ENCODE data around the gene PARD6B. TPM values are rescaled to one million over a fixed set of nuclear protein-coding genes. Genes with fewer than 3 reads are reported as not detected.

The PARD6B gene
- total RNA-seq, 1 donor from 2014 or later = 13.1 TPM

- Histone ChIP-seq H3K9ac (ENCODE audit: low read length) (no peak overlapping the region), H3K27ac (ENCODE audit: low read depth, low read length) (no peak overlapping the region), H3K27me3 (ENCODE audit: insufficient read depth, low read length) (no peaks in the 10 kb centered on the region), H3K79me2 (ENCODE audit: insufficient read depth, low read length) (no peaks in the 10 kb centered on the region), H3K4me2 (ENCODE audit: low read length) (no peak overlapping the region), H3K4me3 (ENCODE audit: insufficient read depth, low read depth, low read length) (no peak overlapping the region), H4K20me1 (ENCODE audit: insufficient read depth, low read length) (no peaks in the 10 kb centered on the region), H2AFZ (ENCODE audit: low read depth, low read length) (no peak overlapping the region), H3K4me1 (ENCODE audit: insufficient read depth, low read length) (peaks cover 1% of the 10 kb centered on the region), H3K36me3 (ENCODE audit: insufficient read depth, low read length) (no peaks in the 10 kb centered on the region), H3K9me3 (ENCODE audit: insufficient read depth, low read depth, low read length) (no peaks in the 10 kb centered on the region)
- no peak overlapping the region for H3K27ac Mint-ChIP-seq (ENCODE audit: unreplicated experiment)
- FAIRE-seq = no peak
- no peaks in the 10 kb centered on the region for H3K9me3 Mint-ChIP-seq (ENCODE audit: unreplicated experiment)
- DNase-seq (ENCODE audit: low read depth) = no peak
- H3K4me3 Mint-ChIP-seq (ENCODE audit: unreplicated experiment) = no peak overlapping the region
- no peak for TF ChIP-seq EZH2 (IDR thresholded peaks at IDR 0.05; ENCODE audit: insufficient read depth, low read length)
- TF ChIP-seq, protein P1, sequence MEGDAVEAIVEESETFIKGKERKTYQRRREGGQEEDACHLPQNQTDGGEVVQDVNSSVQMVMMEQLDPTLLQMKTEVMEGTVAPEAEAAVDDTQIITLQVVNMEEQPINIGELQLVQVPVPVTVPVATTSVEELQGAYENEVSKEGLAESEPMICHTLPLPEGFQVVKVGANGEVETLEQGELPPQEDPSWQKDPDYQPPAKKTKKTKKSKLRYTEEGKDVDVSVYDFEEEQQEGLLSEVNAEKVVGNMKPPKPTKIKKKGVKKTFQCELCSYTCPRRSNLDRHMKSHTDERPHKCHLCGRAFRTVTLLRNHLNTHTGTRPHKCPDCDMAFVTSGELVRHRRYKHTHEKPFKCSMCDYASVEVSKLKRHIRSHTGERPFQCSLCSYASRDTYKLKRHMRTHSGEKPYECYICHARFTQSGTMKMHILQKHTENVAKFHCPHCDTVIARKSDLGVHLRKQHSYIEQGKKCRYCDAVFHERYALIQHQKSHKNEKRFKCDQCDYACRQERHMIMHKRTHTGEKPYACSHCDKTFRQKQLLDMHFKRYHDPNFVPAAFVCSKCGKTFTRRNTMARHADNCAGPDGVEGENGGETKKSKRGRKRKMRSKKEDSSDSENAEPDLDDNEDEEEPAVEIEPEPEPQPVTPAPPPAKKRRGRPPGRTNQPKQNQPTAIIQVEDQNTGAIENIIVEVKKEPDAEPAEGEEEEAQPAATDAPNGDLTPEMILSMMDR (IDR thresholded peaks at IDR 0.05; ENCODE audit: insufficient read depth, low read depth, low read length) = no peak
- peaks cover 10% of the 10 kb centered on the region for H3K27me3 Mint-ChIP-seq (ENCODE audit: low read depth, unreplicated experiment)
- H3K4me1 Mint-ChIP-seq (ENCODE audit: low read depth, unreplicated experiment) = peaks cover 2% of the 10 kb centered on the region
- no peaks in the 10 kb centered on the region for H3K36me3 Mint-ChIP-seq (ENCODE audit: low read depth, unreplicated experiment)
These were observed 15.7 kb upstream of the PARD6B start for GRCh38 chr20:50715694-50716093.

- FAIRE-seq = no peak
- Histone ChIP-seq H2AFZ (ENCODE audit: low read depth, low read length) (no peak overlapping the region), H3K9ac (ENCODE audit: low read length) (no peak overlapping the region), H3K79me2 (ENCODE audit: insufficient read depth, low read length) (no peaks in the 10 kb centered on the region), H3K4me1 (ENCODE audit: insufficient read depth, low read length) (no peaks in the 10 kb centered on the region), H4K20me1 (ENCODE audit: insufficient read depth, low read length) (no peaks in the 10 kb centered on the region), H3K36me3 (ENCODE audit: insufficient read depth, low read length) (no peaks in the 10 kb centered on the region), H3K4me3 (ENCODE audit: insufficient read depth, low read depth, low read length) (no peak overlapping the region), H3K27me3 (ENCODE audit: insufficient read depth, low read length) (no peaks in the 10 kb centered on the region), H3K4me2 (ENCODE audit: low read length) (no peak overlapping the region), H3K27ac (ENCODE audit: low read depth, low read length) (no peak overlapping the region), H3K9me3 (ENCODE audit: insufficient read depth, low read depth, low read length) (no peaks in the 10 kb centered on the region)
- H3K36me3 Mint-ChIP-seq (ENCODE audit: low read depth, unreplicated experiment) = no peaks in the 10 kb centered on the region
- H3K27me3 Mint-ChIP-seq (ENCODE audit: low read depth, unreplicated experiment) = peaks cover 10% of the 10 kb centered on the region
- H3K4me1 Mint-ChIP-seq (ENCODE audit: low read depth, unreplicated experiment) = peaks cover 2% of the 10 kb centered on the region
- DNase-seq (ENCODE audit: low read depth) = no peak
- no peak overlapping the region for H3K27ac Mint-ChIP-seq (ENCODE audit: unreplicated experiment)
- H3K4me3 Mint-ChIP-seq (ENCODE audit: unreplicated experiment) = no peak overlapping the region
- TF ChIP-seq, protein P1 (IDR thresholded peaks at IDR 0.05; ENCODE audit: insufficient read depth, low read depth, low read length) = no peak
- TF ChIP-seq EZH2 (IDR thresholded peaks at IDR 0.05; ENCODE audit: insufficient read depth, low read length) = no peak
- H3K9me3 Mint-ChIP-seq (ENCODE audit: unreplicated experiment) = no peaks in the 10 kb centered on the region
These were observed 14.9 kb upstream of the PARD6B start for GRCh38 chr20:50716518-50716917.

DNA sequence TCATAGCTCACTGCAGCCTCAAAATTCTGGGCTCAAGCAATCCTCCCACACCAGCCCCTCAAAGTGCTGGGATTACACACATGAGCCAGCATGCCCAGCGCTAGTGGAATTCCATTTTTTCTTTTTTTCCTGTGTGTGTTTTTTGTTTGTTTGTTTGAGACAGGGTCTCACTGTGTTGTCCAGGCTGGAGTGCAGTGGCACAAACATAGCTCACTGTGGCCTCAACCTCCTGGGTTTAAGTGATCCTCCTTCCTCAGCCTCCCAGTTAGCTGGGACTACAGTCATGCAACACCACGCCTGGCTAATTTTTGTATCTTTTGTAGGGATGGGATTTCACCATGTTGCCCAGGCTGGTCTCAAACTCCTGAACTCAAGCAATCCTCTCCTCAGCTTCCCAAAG, 14.1 kb upstream of the PARD6B start:
- TF ChIP-seq EZH2 (IDR thresholded peaks at IDR 0.05; ENCODE audit: insufficient read depth, low read length) = no peak
- TF ChIP-seq, protein P1 (IDR thresholded peaks at IDR 0.05; ENCODE audit: insufficient read depth, low read depth, low read length) = no peak
- DNase-seq (ENCODE audit: low read depth) (no peak), FAIRE-seq (no peak)
- Mint-ChIP-seq H3K36me3 (ENCODE audit: low read depth, unreplicated experiment) (no peaks in the 10 kb centered on the region), H3K27me3 (ENCODE audit: low read depth, unreplicated experiment) (peaks cover 10% of the 10 kb centered on the region), H3K9me3 (ENCODE audit: unreplicated experiment) (no peaks in the 10 kb centered on the region), H3K27ac (ENCODE audit: unreplicated experiment) (no peak overlapping the region), H3K4me1 (ENCODE audit: low read depth, unreplicated experiment) (peaks cover 2% of the 10 kb centered on the region), H3K4me3 (ENCODE audit: unreplicated experiment) (no peak overlapping the region)
- Histone ChIP-seq H3K36me3 (ENCODE audit: insufficient read depth, low read length) (no peaks in the 10 kb centered on the region), H3K9me3 (ENCODE audit: insufficient read depth, low read depth, low read length) (no peaks in the 10 kb centered on the region), H3K4me3 (ENCODE audit: insufficient read depth, low read depth, low read length) (no peak overlapping the region), H3K27me3 (ENCODE audit: insufficient read depth, low read length) (no peaks in the 10 kb centered on the region), H4K20me1 (ENCODE audit: insufficient read depth, low read length) (no peaks in the 10 kb centered on the region), H3K9ac (ENCODE audit: low read length) (no peak overlapping the region), H3K27ac (ENCODE audit: low read depth, low read length) (no peak overlapping the region), H3K79me2 (ENCODE audit: insufficient read depth, low read length) (no peaks in the 10 kb centered on the region), H3K4me2 (ENCODE audit: low read length) (no peak overlapping the region), H3K4me1 (ENCODE audit: insufficient read depth, low read length) (no peaks in the 10 kb centered on the region), H2AFZ (ENCODE audit: low read depth, low read length) (no peak overlapping the region)

All from astrocyte (in vitro differentiated cells and primary cell).